Measurements from ENCODE around the gene GNAI3. TPM values are rescaled to one million over a fixed set of nuclear protein-coding genes. Genes with fewer than 3 reads are reported as not detected.

Gene GNAI3
- total and polyA plus RNA-seq, 2 donors (not counting 3 experiments of a cell fraction or from before 2014, with no cell fraction given) = 5.0 to 14.0 TPM

DNA sequence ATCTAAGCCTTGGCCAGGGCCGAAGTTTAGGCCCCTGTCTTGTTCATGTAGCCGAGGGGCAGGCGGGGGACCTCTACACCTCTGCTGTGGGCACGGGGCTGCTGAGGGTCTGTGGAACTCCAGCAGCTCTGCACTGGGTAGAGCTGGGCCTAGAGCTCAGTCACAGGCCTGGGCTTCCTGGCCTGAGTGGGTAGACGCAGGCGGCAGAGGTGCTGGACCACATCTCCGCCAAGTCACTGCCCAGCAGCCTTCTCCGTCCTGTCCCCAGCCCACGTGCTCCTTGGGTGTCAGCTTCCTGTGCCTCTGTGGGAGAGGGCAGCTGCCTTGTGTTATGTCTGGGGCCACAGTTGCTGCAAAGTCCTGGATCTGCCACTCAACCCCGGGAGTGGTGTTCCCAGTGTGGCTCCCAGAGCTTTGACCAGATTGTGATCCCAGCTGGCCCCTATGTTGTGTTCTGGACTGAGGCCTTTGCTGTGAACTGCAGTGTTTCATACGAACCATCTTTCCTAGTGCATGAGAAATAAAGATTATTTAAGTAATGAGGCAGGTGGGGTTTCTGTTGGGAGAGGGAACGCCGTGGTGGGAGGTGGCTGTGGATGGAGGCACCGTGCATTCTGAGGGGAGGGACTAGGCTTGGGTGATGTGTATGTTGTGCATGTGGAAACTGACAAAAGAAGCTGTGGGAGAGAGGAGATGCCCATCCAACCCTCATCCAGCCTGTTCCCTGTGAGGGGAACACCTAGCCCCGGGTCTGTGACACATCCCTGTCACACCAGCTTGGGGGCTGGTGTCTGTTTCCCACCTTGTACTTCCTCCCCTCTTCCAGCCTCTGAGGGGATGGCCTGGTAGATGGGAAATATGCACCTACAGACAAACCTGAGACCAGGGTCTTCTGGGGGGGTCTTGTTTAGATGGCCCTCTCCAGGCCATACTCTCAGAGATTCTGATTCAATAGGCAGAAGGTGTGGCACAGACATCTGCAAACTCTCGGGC lies 83.4 kb downstream of the GNAI3 start:
- H3K36me3 ChIP-seq (ENCODE audit: control insufficient read depth in 2 of 2, extremely low read depth in 1 of 2, insufficient read depth in 2 of 2, low read length in 2 of 2) = peaks cover 9 to 41% of the 10 kb centered on the region in 2 experiments
- H3K9ac ChIP-seq (replicated peaks; ENCODE audit: extremely low read depth, insufficient read depth, low read length) = no peak overlapping the region
- H3K9me3 ChIP-seq (replicated peaks; ENCODE audit: control insufficient read depth, insufficient read depth, low read length) = no peaks in the 10 kb centered on the region
- no peaks in the 10 kb centered on the region for H3K9me1 ChIP-seq (replicated peaks; ENCODE audit: control insufficient read depth, extremely low read depth, insufficient read depth, low read length)
- H3K27ac ChIP-seq (ENCODE audit: insufficient read depth, low read depth, low read length) = no peak overlapping the region
- no peaks in the 10 kb centered on the region for H4K20me1 ChIP-seq (replicated peaks; ENCODE audit: control insufficient read depth, extremely low read depth, insufficient read depth, low read length)
- TF ChIP-seq MYC (IDR thresholded peaks at IDR 0.05; ENCODE audit: low read depth, low read length) (no peak), EZH2 (IDR thresholded peaks at IDR 0.05; ENCODE audit: borderline replicate concordance, low read depth, low read length, severe bottlenecking) (no peak), POLR2AphosphoS5 (IDR thresholded peaks at IDR 0.05; ENCODE audit: insufficient read depth, low read depth, low read length) (no peak), JUN (IDR thresholded peaks at IDR 0.05; ENCODE audit: borderline replicate concordance, insufficient read depth, insufficient read length, low read depth) (no peak), FOS (IDR thresholded peaks at IDR 0.05; ENCODE audit: borderline replicate concordance, insufficient read depth, low read length) (no peak), GATA2 (IDR thresholded peaks at IDR 0.05; ENCODE audit: insufficient read depth, insufficient read length, low read depth, low read length) (no peak), POLR2A (IDR thresholded peaks at IDR 0.05; ENCODE audit: low read depth, low read length) (no peak)
- TF ChIP-seq, protein P1, sequence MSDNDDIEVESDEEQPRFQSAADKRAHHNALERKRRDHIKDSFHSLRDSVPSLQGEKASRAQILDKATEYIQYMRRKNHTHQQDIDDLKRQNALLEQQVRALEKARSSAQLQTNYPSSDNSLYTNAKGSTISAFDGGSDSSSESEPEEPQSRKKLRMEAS (IDR thresholded peaks at IDR 0.05; ENCODE audit: insufficient read depth, insufficient read length) = no peak
- TF ChIP-seq, protein P2, sequence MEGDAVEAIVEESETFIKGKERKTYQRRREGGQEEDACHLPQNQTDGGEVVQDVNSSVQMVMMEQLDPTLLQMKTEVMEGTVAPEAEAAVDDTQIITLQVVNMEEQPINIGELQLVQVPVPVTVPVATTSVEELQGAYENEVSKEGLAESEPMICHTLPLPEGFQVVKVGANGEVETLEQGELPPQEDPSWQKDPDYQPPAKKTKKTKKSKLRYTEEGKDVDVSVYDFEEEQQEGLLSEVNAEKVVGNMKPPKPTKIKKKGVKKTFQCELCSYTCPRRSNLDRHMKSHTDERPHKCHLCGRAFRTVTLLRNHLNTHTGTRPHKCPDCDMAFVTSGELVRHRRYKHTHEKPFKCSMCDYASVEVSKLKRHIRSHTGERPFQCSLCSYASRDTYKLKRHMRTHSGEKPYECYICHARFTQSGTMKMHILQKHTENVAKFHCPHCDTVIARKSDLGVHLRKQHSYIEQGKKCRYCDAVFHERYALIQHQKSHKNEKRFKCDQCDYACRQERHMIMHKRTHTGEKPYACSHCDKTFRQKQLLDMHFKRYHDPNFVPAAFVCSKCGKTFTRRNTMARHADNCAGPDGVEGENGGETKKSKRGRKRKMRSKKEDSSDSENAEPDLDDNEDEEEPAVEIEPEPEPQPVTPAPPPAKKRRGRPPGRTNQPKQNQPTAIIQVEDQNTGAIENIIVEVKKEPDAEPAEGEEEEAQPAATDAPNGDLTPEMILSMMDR (IDR thresholded peaks at IDR 0.05; ENCODE audit: extremely low read depth in 1 of 2, insufficient read depth in 1 of 2, low read depth in 1 of 2, low read length in 2 of 2) = no peak
- H3K79me2 ChIP-seq (ENCODE audit: control insufficient read depth, insufficient read depth, low read length) = no peaks in the 10 kb centered on the region
- no peak overlapping the region for H3K4me3 ChIP-seq (replicated peaks in 1 of 3; ENCODE audit: insufficient read depth in 1 of 3, low read depth in 1 of 3, low read length in 3 of 3)
- no peaks in the 10 kb centered on the region for H3K4me1 ChIP-seq (ENCODE audit: control insufficient read depth, extremely low read depth, insufficient read depth, low read length)
- POLR2A ChIA-PET = no interaction called here
- no peak overlapping the region for H2AFZ ChIP-seq (ENCODE audit: low read depth, low read length)
- H3K27me3 ChIP-seq (ENCODE audit: control insufficient read depth in 2 of 2, insufficient read depth in 2 of 2, low read length in 2 of 2) = no peaks in the 10 kb centered on the region
- CTCF ChIA-PET = interaction anchor here (1.1 to 15.2 kb wide), 11 partner anchors 8 to 348 kb away, joined by 4 to 565 read pairs (median 13); partner anchors contain the start of genes AMPD2, GNAI3 and GNAT2
- H3K4me2 ChIP-seq (ENCODE audit: insufficient read depth, low read length) = no peak overlapping the region
- DNase-seq (ENCODE audit: low read depth, low spot score) = no peak
- no peak for FAIRE-seq
- no TSS peak for BruUV-seq (replicated peaks)
- intact Hi-C loops (cut with micrococcal nuclease) = no loop called here
- dilution Hi-C loops (cut with MboI; ENCODE audit: extremely low pct_ligation_motif_present, low sequenced_read_pairs) = no loop called here

All from endothelial cell of umbilical vein (primary cell).